Ectodermal cell (in vitro differentiated cells): ENCODE data around the gene PIGC.

Source experiments
- H3K27ac ChIP-seq: 2 replicates; pipeline ENCODE4 v1.7.0; 2013; ENCODE audit warnings: mild to moderate bottlenecking, low read depth, low read length; ENCODE audit not compliant: insufficient read depth, poor library complexity, severe bottlenecking
- H3K27me3 ChIP-seq: 2 replicates; pipeline ENCODE4 v1.7.0; 2013; ENCODE audit warnings: mild to moderate bottlenecking, low read length; ENCODE audit not compliant: insufficient read depth, control insufficient read depth, poor library complexity, severe bottlenecking
- H3K36me3 ChIP-seq: one replicate; pipeline ENCODE4 v1.7.0; 2013; ENCODE audit warnings: low read length; ENCODE audit not compliant: control insufficient read depth, insufficient read depth
- H3K4me1 ChIP-seq: one replicate; pipeline ENCODE4 v1.7.0; 2013; ENCODE audit warnings: low read length; ENCODE audit not compliant: control insufficient read depth, insufficient read depth
- H3K4me3 ChIP-seq: 2 replicates; pipeline ENCODE4 v1.7.0; 2013; ENCODE audit warnings: low read depth, low read length, control low read depth; ENCODE audit not compliant: insufficient read depth
- H3K9me3 ChIP-seq: 2 replicates; pipeline ENCODE4 v1.7.0; 2013; ENCODE audit warnings: mild to moderate bottlenecking, low read length, moderate library complexity; ENCODE audit not compliant: control insufficient read depth
- WGBS, 2 experiments: methylation state at CpG; one replicate each; pipeline ENCODE4 v1.1.7; 2013; ENCODE audit warnings: missing lambda C conversion rate in 2 of 2; 5-methylcytosine and 5-hydroxymethylcytosine counted together

The PIGC gene

GRCh38 chr1:172401892-172402291, 42.0 kb downstream of the PIGC start:
- Histone ChIP-seq H3K4me1 (no peaks in the 10 kb centered on the region), H3K36me3 (no peaks in the 10 kb centered on the region), H3K9me3 (no peaks in the 10 kb centered on the region), H3K27ac (no peak overlapping the region), H3K27me3 (no peaks in the 10 kb centered on the region), H3K4me3 (no peak overlapping the region)
- 74 to 75% methylated on average over 5 of the region's 5 CpGs for WGBS, 2 experiments

GRCh38 chr1:172401477-172401876, 42.4 kb downstream of the PIGC start:
- Histone ChIP-seq H3K27me3 (no peaks in the 10 kb centered on the region), H3K27ac (no peak overlapping the region), H3K4me1 (no peaks in the 10 kb centered on the region), H3K4me3 (no peak overlapping the region), H3K9me3 (no peaks in the 10 kb centered on the region), H3K36me3 (no peaks in the 10 kb centered on the region)

GRCh38 chr1:172400722-172401105, 43.2 kb downstream of the PIGC start:
- H3K27ac ChIP-seq, result no peak overlapping the region
- 90 to 91% methylated on average over 1 of the region's 1 CpG for WGBS, 2 experiments

GRCh38 chr1:172399756-172400721, 43.8 kb downstream of the PIGC start:
- no peaks in the 10 kb centered on the region for H3K4me1 ChIP-seq
- H3K36me3 ChIP-seq, result no peaks in the 10 kb centered on the region
- H3K4me3 ChIP-seq, result no peak overlapping the region
- H3K27ac ChIP-seq, result no peak overlapping the region
- no peaks in the 10 kb centered on the region for H3K27me3 ChIP-seq
- 74 to 82% methylated on average over 5 to 6 of the region's 6 CpGs for WGBS, 2 experiments
- H3K9me3 ChIP-seq, result no peaks in the 10 kb centered on the region

More at GRCh38 chr1:172400722-172401105, 43.2 kb downstream of the PIGC start:
- Histone ChIP-seq H3K27me3 (no peaks in the 10 kb centered on the region), H3K36me3 (no peaks in the 10 kb centered on the region), H3K4me3 (no peak overlapping the region), H3K4me1 (no peaks in the 10 kb centered on the region), H3K9me3 (no peaks in the 10 kb centered on the region)

- H3K9me3 ChIP-seq, result no peaks in the 10 kb centered on the region
- 58 to 60% methylated on average over 8 to 9 of the region's 9 CpGs for WGBS, 2 experiments
- H3K4me3 ChIP-seq, result no peak overlapping the region
- H3K27ac ChIP-seq, result no peak overlapping the region
- no peaks in the 10 kb centered on the region for H3K27me3 ChIP-seq
- H3K4me1 ChIP-seq, result no peaks in the 10 kb centered on the region
- no peaks in the 10 kb centered on the region for H3K36me3 ChIP-seq
Measured at GRCh38 chr1:172398970-172399755, 44.7 kb downstream of the PIGC start.

- H3K4me1 ChIP-seq, result no peaks in the 10 kb centered on the region
- no peak overlapping the region for H3K4me3 ChIP-seq
- no peaks in the 10 kb centered on the region for H3K9me3 ChIP-seq
- no peaks in the 10 kb centered on the region for H3K27me3 ChIP-seq
- no peaks in the 10 kb centered on the region for H3K36me3 ChIP-seq
- 80 to 100% methylated on average over 1 to 2 of the region's 2 CpGs for WGBS, 2 experiments
- no peak overlapping the region for H3K27ac ChIP-seq
Measured at GRCh38 chr1:172398193-172398592, 45.7 kb downstream of the PIGC start.

- Histone ChIP-seq H3K9me3 (no peaks in the 10 kb centered on the region), H3K36me3 (no peaks in the 10 kb centered on the region), H3K4me3 (no peak overlapping the region), H3K27ac (no peak overlapping the region), H3K27me3 (no peaks in the 10 kb centered on the region), H3K4me1 (no peaks in the 10 kb centered on the region)
- WGBS, 2 experiments, result 100% methylated on average over 2 of the region's 2 CpGs; no CpG with 5 or more reads in 1 of the 2 experiments
Measured at GRCh38 chr1:172397633-172398032, 46.2 kb downstream of the PIGC start.

GRCh38 chr1:172397221-172397620, 46.6 kb downstream of the PIGC start:
- H3K4me3 ChIP-seq, result no peak overlapping the region
- H3K4me1 ChIP-seq, result no peaks in the 10 kb centered on the region
- H3K9me3 ChIP-seq, result no peaks in the 10 kb centered on the region
- WGBS, 2 experiments, result 95 to 100% methylated on average over 2 of the region's 3 CpGs
- H3K27me3 ChIP-seq, result no peaks in the 10 kb centered on the region
- H3K36me3 ChIP-seq, result no peaks in the 10 kb centered on the region
- H3K27ac ChIP-seq, result no peak overlapping the region

- Histone ChIP-seq H3K27me3 (no peaks in the 10 kb centered on the region), H3K27ac (no peak overlapping the region), H3K4me1 (peaks cover 11% of the 10 kb centered on the region), H3K36me3 (no peaks in the 10 kb centered on the region), H3K4me3 (no peak overlapping the region), H3K9me3 (no peaks in the 10 kb centered on the region)
- WGBS, 2 experiments, result 96 to 100% methylated on average over 2 to 3 of the region's 3 CpGs
Measured at GRCh38 chr1:172395576-172395975, 48.3 kb downstream of the PIGC start.

GRCh38 chr1:172394811-172395210, 49.1 kb downstream of the PIGC start:
- H3K27me3 ChIP-seq, result no peaks in the 10 kb centered on the region
- peaks cover 11% of the 10 kb centered on the region for H3K4me1 ChIP-seq
- 94 to 95% methylated on average over 4 to 5 of the region's 5 CpGs for WGBS, 2 experiments
- no peak overlapping the region for H3K27ac ChIP-seq
- H3K36me3 ChIP-seq, result no peaks in the 10 kb centered on the region
- no peak overlapping the region for H3K4me3 ChIP-seq
- no peaks in the 10 kb centered on the region for H3K9me3 ChIP-seq
